ENCODE measurements around the gene PCBP3. TPM values are rescaled to one million over a fixed set of nuclear protein-coding genes. Genes with fewer than 3 reads are reported as not detected.

Gene PCBP3
- total RNA-seq, 2 experiments from 2014 or later = 12.2 to 13.2 TPM

DNA sequence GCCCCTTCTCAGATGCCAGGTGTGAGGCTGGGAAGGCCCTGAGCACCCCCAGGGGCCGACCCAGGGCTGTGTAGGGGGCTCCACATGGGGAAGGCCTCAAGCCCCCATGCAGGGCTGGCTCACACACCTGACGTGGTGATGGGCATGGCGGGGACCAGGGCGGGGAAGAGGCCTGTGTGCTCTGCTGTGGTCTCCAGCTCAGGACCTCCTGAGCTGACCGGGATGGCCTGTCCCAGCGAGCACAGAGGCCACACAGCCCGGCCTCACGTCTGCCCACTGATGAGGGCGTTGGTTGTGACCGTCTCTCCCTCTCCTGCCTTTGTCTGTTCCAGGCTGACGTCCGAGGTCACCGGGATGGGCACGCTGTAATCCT, 297.8 kb downstream of the PCBP3 start:
- H3K4me1 Mint-ChIP-seq = no peaks in the 10 kb centered on the region
- POLR2A ChIA-PET = no interaction called here
- intact Hi-C loops (cut with DNase I, micrococcal nuclease) = no loop called here
- CTCF ChIA-PET = no interaction called here
- H3K27ac Mint-ChIP-seq = no peak overlapping the region
- H3K9me3 Mint-ChIP-seq (ENCODE audit: low read depth) = no peaks in the 10 kb centered on the region
- H3K27me3 Mint-ChIP-seq = no peaks in the 10 kb centered on the region
- no peak overlapping the region for H3K4me3 Mint-ChIP-seq
- DNase-seq = no peak
- H3K36me3 Mint-ChIP-seq (ENCODE audit: low read depth) = no peaks in the 10 kb centered on the region
- ATAC-seq = no peak

DNA sequence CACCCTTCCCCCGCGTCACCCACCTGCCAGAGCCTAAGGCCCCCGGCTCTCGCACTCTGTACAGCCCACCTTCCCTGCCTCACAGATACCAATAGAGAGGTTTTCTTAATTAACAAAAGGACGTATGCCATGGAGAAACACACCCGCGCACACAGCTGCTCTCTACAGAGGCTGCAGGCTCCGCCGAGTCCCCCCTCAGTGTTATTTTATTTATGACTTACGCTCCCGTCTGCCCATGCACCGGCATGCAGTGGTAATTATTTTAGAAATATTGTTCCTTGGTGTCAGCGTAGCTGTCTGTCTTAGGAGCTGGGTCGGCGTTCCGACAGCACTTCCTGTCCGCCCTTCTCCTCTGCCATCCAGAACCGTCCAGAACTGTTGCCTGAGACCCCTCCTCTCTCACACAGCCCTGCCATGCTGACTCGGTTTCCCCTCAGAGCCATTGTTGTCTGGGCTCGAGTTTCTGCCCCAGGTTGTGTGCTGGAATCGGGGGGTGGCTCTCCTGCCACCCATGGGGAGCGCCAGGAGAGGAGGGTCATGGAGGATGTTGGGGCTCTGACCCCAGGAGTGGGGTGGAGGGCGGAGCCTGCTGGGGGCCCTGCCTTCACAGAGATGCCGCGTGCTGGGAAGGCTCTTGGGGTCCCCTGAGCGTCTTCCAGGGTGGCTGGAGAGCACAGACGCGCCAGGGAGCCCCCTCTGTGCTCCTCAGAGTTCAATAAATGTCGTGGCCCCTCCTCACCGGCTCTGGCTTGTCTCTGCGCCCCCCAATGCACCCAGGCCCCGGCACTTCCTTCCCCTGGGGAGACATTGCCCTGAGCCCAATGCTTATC, 298.4 kb downstream of the PCBP3 start:
- H3K4me1 Mint-ChIP-seq = no peaks in the 10 kb centered on the region
- H3K4me3 Mint-ChIP-seq = no peak overlapping the region
- no peak overlapping the region for H3K27ac Mint-ChIP-seq
- no peak for ATAC-seq
- POLR2A ChIA-PET = no interaction called here
- CTCF ChIA-PET = no interaction called here
- no peaks in the 10 kb centered on the region for H3K9me3 Mint-ChIP-seq (ENCODE audit: low read depth)
- H3K27me3 Mint-ChIP-seq = no peaks in the 10 kb centered on the region
- intact Hi-C loops (cut with DNase I, micrococcal nuclease) = no loop called here
- H3K36me3 Mint-ChIP-seq (ENCODE audit: low read depth) = no peaks in the 10 kb centered on the region
- DNase-seq = no peak

DNA sequence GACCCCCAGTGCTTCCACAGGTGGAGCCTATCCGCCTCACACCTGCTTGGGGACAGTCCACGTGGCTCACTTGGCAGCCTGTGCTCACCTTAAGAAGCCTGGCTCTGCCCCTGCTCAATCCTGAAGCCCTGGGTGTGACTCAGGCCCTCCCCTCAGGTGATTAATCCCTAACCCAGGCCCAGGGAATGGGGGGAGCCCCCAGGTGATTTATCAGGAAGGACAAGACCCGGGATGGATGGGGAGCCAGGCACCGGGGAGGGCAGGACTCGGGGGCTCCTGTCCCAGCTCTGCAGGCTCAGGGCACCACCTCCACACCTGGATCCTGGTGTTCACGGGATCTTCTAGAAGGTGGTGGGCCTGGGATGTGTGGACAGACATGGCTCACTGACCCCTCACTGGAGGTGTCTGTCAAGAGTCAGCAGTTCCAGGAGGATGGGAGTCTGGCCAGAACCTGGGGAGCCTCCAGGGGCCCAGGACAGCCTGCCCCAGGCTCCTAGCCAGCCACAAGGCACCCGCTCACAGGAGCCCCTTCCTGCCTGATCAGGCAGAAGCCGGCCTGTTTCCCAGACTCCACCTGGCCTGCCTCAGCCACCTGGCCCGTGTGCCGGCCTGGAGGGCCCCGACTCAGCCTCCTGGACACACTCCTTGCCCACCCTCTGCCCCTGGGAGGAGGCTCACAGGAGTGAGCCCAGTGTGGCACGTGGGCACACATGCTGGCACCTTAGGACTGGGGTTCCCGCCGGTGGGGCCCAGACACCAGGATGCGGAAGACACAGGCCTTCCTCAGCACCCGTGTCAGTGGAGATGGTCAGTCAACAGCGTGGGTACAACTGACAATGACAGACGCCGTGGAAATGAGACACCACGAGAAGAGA, 299.5 kb downstream of the PCBP3 start:
- Mint-ChIP-seq H3K27ac (no peak overlapping the region), H3K4me1 (no peaks in the 10 kb centered on the region)
- CTCF ChIA-PET = no interaction called here

DNA sequence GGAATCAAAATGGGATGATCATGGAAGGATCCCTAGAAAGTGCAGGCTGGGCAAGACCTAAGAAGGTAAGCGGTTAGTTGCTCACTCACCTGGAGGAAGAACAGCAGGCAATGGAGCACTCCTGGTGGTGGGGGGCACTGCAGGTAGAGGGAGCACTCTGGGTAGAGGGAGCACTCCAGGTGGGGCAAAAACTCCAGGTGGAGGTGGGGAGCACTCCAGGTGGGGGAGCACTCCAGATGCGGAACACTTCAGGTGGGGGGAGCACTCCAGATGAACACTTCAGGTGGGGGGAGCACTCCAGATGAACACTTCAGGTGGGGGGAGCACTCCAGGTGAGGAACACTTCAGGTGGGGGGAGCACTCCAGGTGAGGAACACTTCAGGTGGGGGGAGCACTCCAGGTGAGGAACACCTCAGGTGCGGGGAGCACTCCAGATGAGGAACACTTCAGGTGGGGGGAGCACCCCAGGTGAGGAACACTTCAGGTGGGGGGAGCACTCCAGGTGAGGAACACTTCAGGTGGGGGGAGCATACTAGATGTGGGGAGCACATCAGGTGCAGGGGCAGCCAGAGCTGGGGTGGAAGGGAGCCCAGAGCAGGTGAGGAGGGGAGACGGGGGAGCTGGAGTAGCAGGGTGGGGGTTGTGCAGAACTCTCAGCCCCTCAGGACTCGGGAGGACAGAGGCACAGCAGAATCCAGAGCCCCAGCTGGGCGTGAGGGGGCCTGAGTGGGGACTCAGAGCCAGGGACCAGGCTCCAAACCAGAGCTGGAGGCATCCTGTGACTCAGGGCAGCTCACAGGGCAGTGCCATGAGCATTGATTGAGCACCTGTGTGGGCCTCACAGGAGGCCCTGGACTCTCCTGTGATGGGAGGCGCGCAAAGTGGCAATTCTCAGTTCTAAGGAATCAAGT, 300.4 kb downstream of the PCBP3 start:
- POLR2A ChIA-PET = no interaction called here
- Mint-ChIP-seq H3K4me1 (no peaks in the 10 kb centered on the region), H3K27me3 (peaks cover 4% of the 10 kb centered on the region), H3K36me3 (ENCODE audit: low read depth) (no peaks in the 10 kb centered on the region), H3K4me3 (no peak overlapping the region), H3K9me3 (ENCODE audit: low read depth) (no peaks in the 10 kb centered on the region), H3K27ac (no peak overlapping the region)
- CTCF ChIA-PET = no interaction called here
- intact Hi-C loops (cut with DNase I, micrococcal nuclease) = no loop called here
- DNase-seq (no peak), ATAC-seq (peak; percentile 49)

More for the DNA sequence above, 299.5 kb downstream of the PCBP3 start:
- POLR2A ChIA-PET = no interaction called here
- intact Hi-C loops (cut with DNase I, micrococcal nuclease) = no loop called here
- Mint-ChIP-seq H3K27me3 (no peaks in the 10 kb centered on the region), H3K4me3 (no peak overlapping the region), H3K36me3 (ENCODE audit: low read depth) (no peaks in the 10 kb centered on the region), H3K9me3 (ENCODE audit: low read depth) (no peaks in the 10 kb centered on the region)
- ATAC-seq (no peak), DNase-seq (no peak)

DNA sequence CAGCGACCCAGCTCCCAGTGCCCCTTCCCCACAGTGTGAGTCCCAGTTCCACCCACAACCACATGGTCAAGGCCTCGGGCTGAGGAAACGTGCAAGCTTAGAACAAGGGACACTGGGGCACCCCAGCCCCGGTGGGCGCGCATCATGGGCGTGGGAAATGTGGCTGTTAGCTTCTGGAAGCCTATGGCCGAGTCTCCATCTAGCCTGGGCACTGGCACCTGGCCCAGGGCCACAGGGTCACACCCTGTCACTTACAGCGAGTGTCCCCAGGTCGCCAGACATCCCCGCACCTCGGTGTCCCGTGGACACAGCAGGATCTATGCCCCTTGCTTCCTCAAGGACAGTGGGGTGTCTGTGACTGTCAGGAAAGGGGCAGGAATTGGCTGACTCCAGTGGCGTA, 301.1 kb downstream of the PCBP3 start:
- H3K9me3 Mint-ChIP-seq (ENCODE audit: low read depth) = no peaks in the 10 kb centered on the region
- no peaks in the 10 kb centered on the region for H3K4me1 Mint-ChIP-seq
- POLR2A ChIA-PET = no interaction called here
- H3K27ac Mint-ChIP-seq = no peak overlapping the region
- ATAC-seq = no peak
- CTCF ChIA-PET = no interaction called here
- H3K36me3 Mint-ChIP-seq (ENCODE audit: low read depth) = no peaks in the 10 kb centered on the region
- no peak overlapping the region for H3K4me3 Mint-ChIP-seq
- intact Hi-C loops (cut with DNase I, micrococcal nuclease) = no loop called here
- peaks cover 4% of the 10 kb centered on the region for H3K27me3 Mint-ChIP-seq
- no peak for DNase-seq

DNA sequence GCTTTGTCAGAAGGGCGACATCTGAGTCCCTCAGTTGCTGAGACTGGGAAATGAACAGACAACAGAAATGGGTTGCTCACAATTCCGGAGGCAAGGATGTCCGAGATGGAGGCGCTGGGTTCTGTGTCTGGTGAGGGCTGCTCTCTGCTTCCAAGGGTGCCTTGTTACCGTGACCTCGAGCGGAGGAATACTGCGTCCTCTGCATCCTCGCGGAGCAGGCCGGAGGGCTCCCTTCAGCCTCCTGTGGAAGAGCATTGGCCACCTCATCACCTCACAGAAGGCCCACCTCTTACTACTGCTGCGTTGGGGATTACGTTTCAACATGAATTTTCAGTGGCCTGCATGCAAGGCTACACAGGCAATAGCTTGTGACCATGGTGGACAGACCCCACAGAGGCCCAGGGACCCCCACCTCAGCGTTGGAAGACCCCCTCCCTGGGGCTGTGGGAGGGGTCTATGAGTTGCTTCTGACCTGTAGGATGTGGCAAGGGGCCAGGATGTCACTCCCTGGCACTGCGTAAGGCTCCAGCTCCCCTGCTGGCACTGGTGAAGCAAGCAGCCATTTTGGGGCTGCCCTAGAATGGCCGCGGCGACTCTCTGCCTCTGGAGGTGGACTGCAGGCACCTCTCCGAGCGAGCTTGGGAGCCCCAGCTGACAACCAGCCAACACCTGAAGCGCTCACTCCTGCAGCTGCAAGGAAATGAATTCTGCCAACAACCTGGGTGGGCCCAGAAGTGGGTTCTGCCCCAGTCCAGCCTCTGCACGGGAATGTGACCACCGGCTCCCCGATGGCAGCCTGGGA, 301.7 kb downstream of the PCBP3 start:
- H3K4me3 Mint-ChIP-seq = no peak overlapping the region
- intact Hi-C loops (cut with DNase I, micrococcal nuclease) = no loop called here
- H3K4me1 Mint-ChIP-seq = no peaks in the 10 kb centered on the region
- H3K27ac Mint-ChIP-seq = no peak overlapping the region
- H3K27me3 Mint-ChIP-seq = peaks cover 4% of the 10 kb centered on the region
- no peaks in the 10 kb centered on the region for H3K9me3 Mint-ChIP-seq (ENCODE audit: low read depth)
- POLR2A ChIA-PET = no interaction called here
- H3K36me3 Mint-ChIP-seq (ENCODE audit: low read depth) = no peaks in the 10 kb centered on the region
- DNase-seq (no peak), ATAC-seq (no peak)
- CTCF ChIA-PET = no interaction called here

DNA sequence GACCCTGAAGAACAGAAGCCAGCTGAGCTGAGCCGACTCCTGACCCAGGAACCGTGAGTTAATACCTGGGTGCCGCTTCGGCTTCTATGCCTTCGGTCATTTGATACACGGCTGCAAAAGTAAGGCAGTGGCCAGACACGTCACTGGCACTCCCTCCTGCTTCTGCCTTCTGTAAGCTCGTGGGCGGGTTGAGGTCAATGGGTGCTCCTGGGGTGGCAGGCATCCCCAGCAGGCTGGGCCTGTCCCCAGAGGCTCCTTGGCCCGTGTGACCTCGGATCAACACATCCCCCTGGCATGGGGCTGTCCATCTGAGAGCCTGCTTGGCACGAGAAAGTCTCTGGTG, 302.3 kb downstream of the PCBP3 start:
- Mint-ChIP-seq H3K36me3 (ENCODE audit: low read depth) (no peaks in the 10 kb centered on the region), H3K9me3 (ENCODE audit: low read depth) (no peaks in the 10 kb centered on the region)
- ATAC-seq = no peak

DNA sequence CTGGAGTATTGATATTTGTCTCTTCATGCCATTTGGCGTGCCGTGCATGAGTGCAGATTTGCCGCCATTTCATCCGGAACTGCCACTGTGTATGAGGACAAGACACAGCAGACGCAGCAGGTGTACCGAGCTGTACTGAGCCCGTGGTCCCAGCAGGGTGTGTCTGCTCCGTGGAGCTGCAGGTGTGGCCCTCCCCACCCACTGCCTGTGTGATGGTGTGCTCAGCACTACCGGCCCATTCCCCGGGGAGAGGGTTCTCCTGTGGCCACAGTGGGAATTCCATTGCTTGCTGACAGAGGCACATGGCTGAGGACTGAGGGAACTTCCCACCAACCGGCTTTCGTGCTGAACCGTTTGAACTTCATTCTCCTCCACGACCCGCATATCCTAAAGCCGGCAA, 303.8 kb downstream of the PCBP3 start:
- H3K9me3 Mint-ChIP-seq (ENCODE audit: low read depth) = no peaks in the 10 kb centered on the region
- no peak for ATAC-seq
- no peaks in the 10 kb centered on the region for H3K4me1 Mint-ChIP-seq
- H3K36me3 Mint-ChIP-seq (ENCODE audit: low read depth) = no peaks in the 10 kb centered on the region
- no peak overlapping the region for H3K27ac Mint-ChIP-seq
- intact Hi-C loops (cut with DNase I, micrococcal nuclease) = no loop called here
- no peak overlapping the region for H3K4me3 Mint-ChIP-seq
- peaks cover 6% of the 10 kb centered on the region for H3K27me3 Mint-ChIP-seq
- CTCF ChIA-PET = no interaction called here
- POLR2A ChIA-PET = no interaction called here
- no peak for DNase-seq

More for the DNA sequence above, 302.3 kb downstream of the PCBP3 start:
- no peaks in the 10 kb centered on the region for H3K4me1 Mint-ChIP-seq
- H3K27me3 Mint-ChIP-seq = peaks cover 4% of the 10 kb centered on the region
- ChIA-PET POLR2A (no interaction called here), CTCF (no interaction called here)
- no peak for DNase-seq
- H3K4me3 Mint-ChIP-seq = no peak overlapping the region
- intact Hi-C loops (cut with DNase I, micrococcal nuclease) = no loop called here
- H3K27ac Mint-ChIP-seq = no peak overlapping the region

DNA sequence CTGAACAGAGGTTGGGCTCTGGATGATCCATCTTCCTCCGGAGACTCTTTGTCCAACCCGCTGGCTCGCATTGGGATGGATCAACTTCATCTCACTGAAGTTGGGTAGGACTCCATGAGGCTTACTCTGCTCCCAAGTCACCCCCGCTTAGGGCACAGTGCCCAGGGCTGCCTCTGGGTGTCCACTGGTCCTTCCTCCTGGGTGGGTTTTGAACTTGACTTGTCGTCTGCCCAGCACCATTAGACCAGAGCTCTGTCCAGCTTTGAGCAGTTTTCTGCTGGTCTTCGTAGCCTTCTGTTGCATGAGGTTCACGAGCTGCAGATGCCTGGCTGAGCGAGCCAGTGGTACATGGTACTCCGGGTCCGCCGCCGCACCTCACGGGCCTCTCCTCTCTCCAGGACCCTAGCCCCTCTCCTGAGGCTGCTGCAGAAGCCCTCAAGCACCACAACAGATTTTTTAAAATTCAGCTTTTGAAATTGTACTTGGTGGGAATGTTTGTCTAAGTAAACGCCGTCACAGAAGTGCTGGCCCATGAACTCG, 304.3 kb downstream of the PCBP3 start:
- intact Hi-C loops (cut with DNase I, micrococcal nuclease) = no loop called here
- no peak for DNase-seq
- Mint-ChIP-seq H3K4me1 (no peaks in the 10 kb centered on the region), H3K4me3 (no peak overlapping the region), H3K9me3 (ENCODE audit: low read depth) (no peaks in the 10 kb centered on the region), H3K27me3 (peaks cover 9% of the 10 kb centered on the region), H3K27ac (no peak overlapping the region), H3K36me3 (ENCODE audit: low read depth) (no peaks in the 10 kb centered on the region)
- CTCF ChIA-PET = interaction anchor here (0.7 kb wide), 1 partner anchor 103 kb away, joined by 4 read pairs; no protein-coding TSS in a partner anchor
- POLR2A ChIA-PET = no interaction called here
- ATAC-seq = no peak

DNA sequence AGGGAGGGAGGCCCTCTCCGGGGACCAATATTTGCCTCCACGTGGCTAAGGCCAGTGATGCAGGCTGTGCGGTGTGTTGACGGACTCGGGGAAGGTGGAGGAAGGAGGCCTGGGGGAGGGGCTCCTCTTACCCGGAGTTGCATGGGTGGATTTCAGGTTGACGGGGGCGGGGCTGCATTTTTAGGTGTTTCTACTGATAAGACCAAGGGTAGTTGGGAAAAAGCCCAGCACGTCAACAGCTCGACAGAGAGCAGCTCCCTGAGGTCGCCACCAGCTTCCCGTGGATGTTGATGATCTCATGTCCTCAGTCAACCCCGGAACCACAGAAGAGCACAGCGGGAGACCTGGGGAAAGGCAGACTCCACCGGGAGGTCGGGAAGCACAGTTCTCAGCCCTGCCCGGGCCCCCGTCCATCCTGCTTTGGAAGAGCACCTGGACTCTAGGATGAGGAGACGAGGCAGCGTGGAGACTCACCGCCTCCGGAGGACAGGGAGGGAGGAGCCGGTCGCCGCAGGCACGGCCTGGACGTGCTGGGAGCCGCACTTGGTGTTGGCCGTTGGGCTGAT, 305.1 kb downstream of the PCBP3 start:
- intact Hi-C loops (cut with DNase I, micrococcal nuclease) = no loop called here
- Mint-ChIP-seq H3K4me3 (no peak overlapping the region), H3K9me3 (ENCODE audit: low read depth) (no peaks in the 10 kb centered on the region), H3K4me1 (no peaks in the 10 kb centered on the region), H3K27me3 (peaks cover 10% of the 10 kb centered on the region), H3K36me3 (ENCODE audit: low read depth) (no peaks in the 10 kb centered on the region), H3K27ac (no peak overlapping the region)
- no peak for DNase-seq
- CTCF ChIA-PET = interaction anchor here (0.6 to 0.7 kb wide), 2 partner anchors 104 to 392 kb away, joined by 3 to 4 read pairs; no protein-coding TSS in a partner anchor
- ATAC-seq = no peak
- POLR2A ChIA-PET = no interaction called here
